ENCODE data around the gene RS1.

RS1 gene

GRCh38 chrX:18652636-18653035, 19.3 kb downstream of the RS1 start:
- no peak overlapping the region for H3K4me3 ChIP-seq (ENCODE audit: low read length)
- TF ChIP-seq CTCF (IDR thresholded peaks at IDR 0.05; ENCODE audit: insufficient read depth, low read depth, low read length, missing control alignments) = no peak
- no peak for DNase-seq (ENCODE audit: low read depth)

GRCh38 chrX:18650662-18651061, 21.2 kb downstream of the RS1 start:
- TF ChIP-seq CTCF (IDR thresholded peaks at IDR 0.05; ENCODE audit: insufficient read depth, low read depth, low read length, missing control alignments) = no peak
- no peak for DNase-seq (ENCODE audit: low read depth)
- H3K4me3 ChIP-seq (ENCODE audit: low read length) = no peak overlapping the region

GRCh38 chrX:18649498-18649951, 22.4 kb downstream of the RS1 start:
- H3K4me3 ChIP-seq (ENCODE audit: low read length) = no peak overlapping the region
- DNase-seq (ENCODE audit: low read depth) = no peak
- no peak for TF ChIP-seq CTCF (IDR thresholded peaks at IDR 0.05; ENCODE audit: insufficient read depth, low read depth, low read length, missing control alignments)

- TF ChIP-seq CTCF (IDR thresholded peaks at IDR 0.05; ENCODE audit: insufficient read depth, low read depth, low read length, missing control alignments) = no peak
- H3K4me3 ChIP-seq (ENCODE audit: low read length) = no peak overlapping the region
- no peak for DNase-seq (ENCODE audit: low read depth)
Observed at GRCh38 chrX:18647621-18648020, 24.3 kb downstream of the RS1 start.

- H3K4me3 ChIP-seq (ENCODE audit: low read length) = no peak overlapping the region
- TF ChIP-seq CTCF (IDR thresholded peaks at IDR 0.05; ENCODE audit: insufficient read depth, low read depth, low read length, missing control alignments) = no peak
- DNase-seq (ENCODE audit: low read depth) = no peak
Observed at GRCh38 chrX:18643853-18644252, 28.1 kb downstream of the RS1 start.

- no peak overlapping the region for H3K4me3 ChIP-seq (ENCODE audit: low read length)
- TF ChIP-seq CTCF (IDR thresholded peaks at IDR 0.05; ENCODE audit: insufficient read depth, low read depth, low read length, missing control alignments) = no peak
- no peak for DNase-seq (ENCODE audit: low read depth)
Observed at GRCh38 chrX:18643243-18643642, 28.7 kb downstream of the RS1 start.

- no peak overlapping the region for H3K4me3 ChIP-seq (ENCODE audit: low read length)
- no peak for TF ChIP-seq CTCF (IDR thresholded peaks at IDR 0.05; ENCODE audit: insufficient read depth, low read depth, low read length, missing control alignments)
- DNase-seq (ENCODE audit: low read depth) = no peak
Observed at GRCh38 chrX:18640686-18641085, 31.2 kb downstream of the RS1 start.
